ENCODE data around the gene CFAP61.

The CFAP61 gene

GRCh38 chr20:20362774-20363433 lies 310.6 kb downstream of the CFAP61 start:
- Mint-ChIP-seq H3K4me1 (peaks cover 41% of the 10 kb centered on the region), H3K4me3 (peak overlapping the region; percentile 31), H3K9me3 (no peaks in the 10 kb centered on the region), H3K36me3 (peaks cover 6% of the 10 kb centered on the region), H3K27ac (no peak overlapping the region)
- ATAC-seq: no peak
- DNase-seq (ENCODE audit: low spot score in 2 of 2): no peak

- peak overlapping the region; percentile 31 for H3K4me3 Mint-ChIP-seq
- DNase-seq (ENCODE audit: low spot score in 2 of 2) (no peak), ATAC-seq (no peak)
- H3K9me3 Mint-ChIP-seq: no peaks in the 10 kb centered on the region
- H3K4me1 Mint-ChIP-seq: peaks cover 41% of the 10 kb centered on the region
- H3K27ac Mint-ChIP-seq: no peak overlapping the region
- H3K36me3 Mint-ChIP-seq: peaks cover 6% of the 10 kb centered on the region
Observed at GRCh38 chr20:20363434-20363798, 311.1 kb downstream of the CFAP61 start.

DNA sequence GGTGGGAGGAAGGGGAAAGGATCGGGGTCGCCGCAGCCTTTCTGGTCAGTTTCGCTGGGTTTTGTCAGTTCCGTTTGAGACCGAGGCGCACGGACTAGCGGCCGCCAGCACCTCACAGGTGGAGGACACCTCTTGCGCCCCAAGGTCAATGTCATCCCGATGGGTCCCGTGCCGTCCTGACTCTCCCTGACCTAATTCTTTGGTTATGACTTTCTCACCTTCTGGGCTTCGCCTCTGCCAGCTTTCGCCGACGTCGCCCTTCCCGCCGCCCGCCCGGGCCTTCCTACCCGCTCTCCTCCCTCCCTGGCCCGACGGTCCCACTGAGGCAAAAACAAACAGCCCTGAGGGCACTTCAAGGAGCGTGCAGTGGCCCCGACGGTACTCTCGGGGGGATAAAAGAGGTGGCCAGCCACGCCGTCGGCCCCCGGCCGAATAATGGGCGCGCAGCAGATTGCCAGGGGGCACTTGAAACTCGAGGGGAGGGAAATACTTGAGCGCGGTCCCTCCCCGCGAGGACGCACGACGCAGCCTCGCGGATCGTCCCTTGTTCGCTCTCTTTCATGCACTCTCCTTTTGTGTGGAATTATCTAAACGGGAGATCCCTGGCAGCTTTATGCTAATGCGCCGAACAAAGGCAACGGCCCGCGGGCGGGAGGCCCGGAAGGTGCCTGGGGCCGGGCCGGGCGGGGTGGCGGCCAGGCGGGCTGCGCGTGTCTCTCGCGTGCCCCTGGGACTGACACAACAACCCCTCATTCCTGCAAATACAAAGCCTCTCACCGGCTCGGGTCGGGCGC lies 311.7 kb downstream of the CFAP61 start:
- H3K4me1 Mint-ChIP-seq: peaks cover 41% of the 10 kb centered on the region
- H3K9me3 Mint-ChIP-seq: no peaks in the 10 kb centered on the region
- no peak overlapping the region for H3K27ac Mint-ChIP-seq

DNA sequence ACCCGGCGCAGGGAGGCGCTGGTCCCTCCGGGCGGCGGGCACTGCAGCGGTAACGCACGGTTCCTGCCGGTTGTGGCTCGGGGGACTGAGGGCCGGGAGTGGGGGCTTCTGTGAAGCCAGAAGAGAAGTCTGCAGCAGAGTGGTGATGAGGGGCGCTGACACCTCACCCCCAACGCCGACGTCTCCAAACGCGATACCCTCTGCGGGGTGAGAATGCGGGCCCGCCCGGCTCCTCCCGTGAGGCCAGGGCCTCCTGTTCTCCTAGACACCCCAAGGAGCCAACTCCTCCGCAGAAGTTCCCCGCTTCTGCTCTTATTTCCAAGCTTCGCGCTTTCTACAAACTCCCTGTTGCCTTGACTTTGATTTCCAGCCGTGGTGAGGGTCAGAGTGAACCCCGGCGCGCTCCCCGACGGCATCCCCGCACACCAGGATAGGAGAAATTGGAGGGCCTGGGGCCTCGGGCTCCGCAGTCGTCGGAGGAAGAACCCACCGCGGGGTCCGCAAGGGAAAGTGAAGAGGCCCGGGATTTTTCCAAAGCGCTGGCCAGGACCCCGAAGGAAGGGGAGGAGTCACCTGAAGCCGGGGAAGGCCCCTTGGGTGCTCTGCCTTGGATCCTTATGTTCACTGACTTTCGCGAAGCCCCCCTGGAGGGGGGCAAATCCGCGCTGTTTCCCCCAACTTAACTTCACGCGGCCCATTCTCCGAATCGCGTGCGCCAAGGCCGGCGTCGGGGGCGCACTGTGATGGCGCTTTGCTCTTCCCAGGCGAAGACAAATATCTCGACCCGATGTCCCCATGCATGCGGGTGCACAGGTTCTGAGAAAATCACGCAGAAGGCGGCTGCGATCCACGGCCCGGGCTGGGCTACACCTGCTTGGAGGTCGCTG lies 312.5 kb downstream of the CFAP61 start:
- H3K9me3 Mint-ChIP-seq: no peaks in the 10 kb centered on the region
- peaks cover 6% of the 10 kb centered on the region for H3K36me3 Mint-ChIP-seq
- no peak overlapping the region for H3K4me3 Mint-ChIP-seq
- DNase-seq (ENCODE audit: low spot score in 2 of 2): no peak
- no peak for ATAC-seq
- H3K4me1 Mint-ChIP-seq: peaks cover 38% of the 10 kb centered on the region
- H3K27ac Mint-ChIP-seq: no peak overlapping the region

More for the DNA sequence above, 311.7 kb downstream of the CFAP61 start:
- DNase-seq (ENCODE audit: low spot score in 2 of 2): peak in 1 of 2 donors; percentile 53
- Mint-ChIP-seq H3K4me3 (peak overlapping the region; percentile 31), H3K36me3 (peaks cover 6% of the 10 kb centered on the region)
- no peak for ATAC-seq

- H3K4me1 Mint-ChIP-seq: peaks cover 34% of the 10 kb centered on the region
- peaks cover 6% of the 10 kb centered on the region for H3K36me3 Mint-ChIP-seq
- no peak overlapping the region for H3K27ac Mint-ChIP-seq
- DNase-seq (ENCODE audit: low spot score in 2 of 2): no peak
- H3K4me3 Mint-ChIP-seq: no peak overlapping the region
- no peaks in the 10 kb centered on the region for H3K9me3 Mint-ChIP-seq
- no peak for ATAC-seq
Observed at GRCh38 chr20:20365480-20366161, 313.3 kb downstream of the CFAP61 start.

- Mint-ChIP-seq H3K9me3 (no peaks in the 10 kb centered on the region), H3K27ac (no peak overlapping the region), H3K36me3 (peaks cover 6% of the 10 kb centered on the region), H3K4me3 (peak overlapping the region; percentile 21), H3K4me1 (peaks cover 30% of the 10 kb centered on the region)
- ATAC-seq (no peak), DNase-seq (ENCODE audit: low spot score in 2 of 2) (no peak)
Observed at GRCh38 chr20:20366551-20366875, 314.2 kb downstream of the CFAP61 start.

DNA sequence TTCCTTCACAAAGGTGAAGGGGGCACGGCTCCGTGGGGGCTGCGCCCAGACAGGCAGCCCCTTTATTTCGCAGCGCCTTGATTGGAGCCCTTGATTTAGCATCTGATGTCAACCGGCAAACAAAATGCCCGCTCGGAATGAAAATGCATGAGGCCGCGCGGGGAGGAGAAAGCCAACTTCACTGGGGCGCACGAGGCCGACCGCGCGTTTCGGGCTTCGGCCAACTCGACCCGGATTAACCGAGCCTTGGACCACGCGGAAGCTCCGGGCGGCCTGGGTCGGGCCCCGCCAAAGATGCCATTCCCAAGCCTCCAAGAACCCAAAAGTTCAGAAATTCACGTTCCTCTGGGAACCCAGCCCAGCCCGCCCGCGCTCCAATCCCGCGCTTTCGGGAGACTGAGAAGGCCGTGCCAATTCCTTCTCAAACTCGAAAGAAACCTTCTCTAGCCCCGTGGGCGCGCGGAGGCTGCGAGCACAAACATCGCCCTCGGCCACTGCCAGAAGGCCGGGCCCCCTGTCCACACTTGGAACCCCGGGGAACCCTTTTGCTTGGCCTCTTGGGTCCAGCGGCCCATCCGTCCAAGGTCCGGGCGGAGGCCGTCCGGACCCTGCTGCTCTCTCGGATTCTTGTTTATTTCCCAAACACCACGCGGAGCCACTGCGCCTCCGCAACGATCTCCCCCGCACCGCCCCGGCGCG lies 314.7 kb downstream of the CFAP61 start:
- no peak for ATAC-seq
- H3K4me1 Mint-ChIP-seq: peaks cover 30% of the 10 kb centered on the region

GRCh38 chr20:20367575-20368417 lies 315.5 kb downstream of the CFAP61 start, which contains the start of gene INSM1:
Gene INSM1 (plus strand): TSS chr20:20368104. CDS start chr20:20368268, 164 bp downstream.
- Mint-ChIP-seq H3K4me3 (peak within 1 kb of the TSS; percentile 54), H3K27ac (no peak within 1 kb of the TSS), H3K9me3 (no peaks in the 10 kb centered on the region), H3K4me1 (peaks cover 26% of the 10 kb centered on the region), H3K36me3 (peaks cover 6% of the 10 kb centered on the region)
- ATAC-seq (no peak), DNase-seq (ENCODE audit: low spot score in 2 of 2) (no peak)

More for the DNA sequence above, 314.7 kb downstream of the CFAP61 start:
- H3K4me3 Mint-ChIP-seq: peak overlapping the region; percentile 54
- H3K9me3 Mint-ChIP-seq: no peaks in the 10 kb centered on the region
- no peak for DNase-seq (ENCODE audit: low spot score in 2 of 2)
- H3K27ac Mint-ChIP-seq: no peak overlapping the region
- peaks cover 6% of the 10 kb centered on the region for H3K36me3 Mint-ChIP-seq

- H3K36me3 Mint-ChIP-seq: peaks cover 6% of the 10 kb centered on the region
- no peak overlapping the region for H3K27ac Mint-ChIP-seq
- H3K9me3 Mint-ChIP-seq: no peaks in the 10 kb centered on the region
- DNase-seq (ENCODE audit: low spot score in 2 of 2): peak in 1 of 2 donors; percentile 62
- no peak overlapping the region for H3K4me3 Mint-ChIP-seq
- H3K4me1 Mint-ChIP-seq: peaks cover 18% of the 10 kb centered on the region
- ATAC-seq: peak; percentile 31
Observed at GRCh38 chr20:20368418-20369249, 316.3 kb downstream of the CFAP61 start.

DNA sequence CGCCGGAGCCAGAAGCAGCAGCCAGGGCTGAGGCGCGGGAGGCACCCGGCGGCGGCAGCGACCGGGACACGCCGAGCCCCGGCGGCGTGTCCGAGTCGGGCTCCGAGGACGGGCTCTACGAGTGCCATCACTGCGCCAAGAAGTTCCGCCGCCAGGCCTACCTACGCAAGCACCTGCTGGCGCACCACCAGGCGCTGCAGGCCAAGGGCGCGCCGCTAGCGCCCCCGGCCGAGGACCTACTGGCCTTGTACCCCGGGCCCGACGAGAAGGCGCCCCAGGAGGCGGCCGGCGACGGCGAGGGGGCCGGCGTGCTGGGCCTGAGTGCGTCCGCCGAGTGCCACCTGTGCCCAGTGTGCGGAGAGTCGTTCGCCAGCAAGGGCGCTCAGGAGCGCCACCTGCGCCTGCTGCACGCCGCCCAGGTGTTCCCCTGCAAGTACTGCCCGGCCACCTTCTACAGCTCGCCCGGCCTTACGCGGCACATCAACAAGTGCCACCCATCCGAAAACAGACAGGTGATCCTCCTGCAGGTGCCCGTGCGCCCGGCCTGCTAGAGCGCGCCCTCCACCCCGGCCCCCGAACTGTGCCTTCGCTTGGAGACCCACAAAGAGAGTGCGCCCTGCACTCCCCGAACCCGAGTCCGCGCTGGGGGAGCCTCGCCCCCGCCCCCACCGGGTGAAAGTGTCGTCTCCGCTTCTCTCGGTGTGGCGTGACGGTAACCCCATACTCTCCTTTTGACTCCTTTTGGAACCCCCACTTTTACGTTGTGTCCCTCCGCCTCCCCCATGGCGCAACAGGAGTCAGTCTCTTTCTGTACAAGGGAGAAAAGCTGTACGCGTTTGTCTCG lies 317.1 kb downstream of the CFAP61 start:
- DNase-seq (ENCODE audit: low spot score in 2 of 2) (peak in 1 of 2 donors; percentile 65), ATAC-seq (peak; percentile 31)
- H3K4me1 Mint-ChIP-seq: peaks cover 17% of the 10 kb centered on the region
- H3K36me3 Mint-ChIP-seq: peaks cover 6% of the 10 kb centered on the region
- H3K27ac Mint-ChIP-seq: no peak overlapping the region
- H3K9me3 Mint-ChIP-seq: no peaks in the 10 kb centered on the region
- H3K4me3 Mint-ChIP-seq: peak overlapping the region; percentile 52

GRCh38 chr20:20370094-20370575 lies 317.8 kb downstream of the CFAP61 start:
- DNase-seq (ENCODE audit: low spot score in 2 of 2): no peak

DNA sequence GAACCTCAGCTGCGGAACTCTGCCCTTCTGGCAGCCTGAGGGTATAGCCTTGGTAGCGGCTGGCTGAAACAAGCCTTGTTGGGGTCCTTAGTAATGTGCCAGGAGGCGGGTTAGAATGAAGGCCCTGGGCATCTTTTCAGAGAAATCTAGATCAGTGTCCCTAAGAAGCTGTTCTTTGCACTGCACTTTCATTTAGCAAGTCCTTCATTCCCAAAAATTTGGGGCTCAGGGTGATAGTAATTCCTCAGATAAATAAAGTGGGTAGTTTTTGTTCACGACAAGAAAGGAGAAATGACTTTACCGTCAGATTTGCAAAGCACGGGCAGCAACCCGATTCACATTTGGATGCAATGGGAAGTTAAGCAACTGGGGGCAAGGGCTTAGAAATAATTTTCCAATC lies 318.8 kb downstream of the CFAP61 start:
- ATAC-seq (no peak), DNase-seq (ENCODE audit: low spot score in 2 of 2) (no peak)
- Mint-ChIP-seq H3K4me1 (peaks cover 17% of the 10 kb centered on the region), H3K27ac (no peak overlapping the region), H3K36me3 (no peaks in the 10 kb centered on the region), H3K4me3 (no peak overlapping the region), H3K9me3 (no peaks in the 10 kb centered on the region)

More at GRCh38 chr20:20370094-20370575, 317.8 kb downstream of the CFAP61 start:
- peaks cover 17% of the 10 kb centered on the region for H3K4me1 Mint-ChIP-seq
- peak overlapping the region; percentile 52 for H3K4me3 Mint-ChIP-seq
- H3K27ac Mint-ChIP-seq: no peak overlapping the region
- peaks cover under 1% of the 10 kb centered on the region for H3K36me3 Mint-ChIP-seq
- H3K9me3 Mint-ChIP-seq: no peaks in the 10 kb centered on the region
- no peak for ATAC-seq
